GM18868 (cell line): Measurements from ENCODE around the gene CTAG2.
"Not testable (repeated sequence)": the region's sequence is repeated elsewhere in the genome, so short reads cannot be mapped to it uniquely, and the experiment has no call there.

Source experiments
- ATAC-seq: cut with Tn5 transposase; IDR thresholded peaks from one replicate; pipeline ENCODE4 v1.9.1; 2021; ENCODE audit warnings: mild to moderate bottlenecking, moderate library complexity; ENCODE audit not compliant: unreplicated experiment

The CTAG2 gene

DNA sequence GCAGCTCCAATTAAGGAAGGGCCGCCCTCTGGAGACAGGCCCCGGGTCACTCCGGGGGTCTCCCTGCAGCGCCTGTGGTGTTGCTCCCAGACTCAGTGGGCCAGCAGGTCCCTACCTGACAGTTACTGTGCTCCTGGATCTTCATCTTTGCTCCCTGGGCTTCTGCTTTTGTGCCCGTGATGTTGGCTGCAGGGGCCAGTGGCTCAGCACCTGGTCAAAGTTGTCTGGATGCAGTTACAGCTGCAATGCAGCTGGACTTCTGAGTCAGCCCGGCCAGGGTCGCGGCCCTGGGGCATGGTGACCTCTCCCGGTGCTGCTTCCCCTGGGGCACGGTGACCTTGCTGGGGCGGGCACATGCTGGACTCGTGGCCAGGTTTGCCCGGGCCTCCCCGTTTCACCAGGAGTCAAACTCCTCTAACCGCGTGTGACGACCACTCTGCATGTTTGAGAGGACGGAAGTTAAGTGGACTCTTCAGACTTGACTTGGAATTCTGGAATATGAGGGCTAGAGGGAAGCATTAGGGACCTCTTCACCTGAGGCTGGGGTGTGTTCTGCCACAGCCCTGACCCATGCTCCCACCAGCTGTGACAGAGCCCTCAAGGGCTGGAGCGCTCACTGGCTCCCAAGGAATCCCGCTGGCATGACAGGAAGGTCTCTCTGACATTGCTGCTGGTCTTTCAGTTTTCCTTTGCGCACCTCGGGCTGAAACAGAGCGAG is 3.7 kb downstream of the CTAG2 start:
- no peak for ATAC-seq

- no peak for ATAC-seq
These were observed 4.4 kb downstream of the CTAG2 start for GRCh38 chrX:154648931-154649330.

DNA sequence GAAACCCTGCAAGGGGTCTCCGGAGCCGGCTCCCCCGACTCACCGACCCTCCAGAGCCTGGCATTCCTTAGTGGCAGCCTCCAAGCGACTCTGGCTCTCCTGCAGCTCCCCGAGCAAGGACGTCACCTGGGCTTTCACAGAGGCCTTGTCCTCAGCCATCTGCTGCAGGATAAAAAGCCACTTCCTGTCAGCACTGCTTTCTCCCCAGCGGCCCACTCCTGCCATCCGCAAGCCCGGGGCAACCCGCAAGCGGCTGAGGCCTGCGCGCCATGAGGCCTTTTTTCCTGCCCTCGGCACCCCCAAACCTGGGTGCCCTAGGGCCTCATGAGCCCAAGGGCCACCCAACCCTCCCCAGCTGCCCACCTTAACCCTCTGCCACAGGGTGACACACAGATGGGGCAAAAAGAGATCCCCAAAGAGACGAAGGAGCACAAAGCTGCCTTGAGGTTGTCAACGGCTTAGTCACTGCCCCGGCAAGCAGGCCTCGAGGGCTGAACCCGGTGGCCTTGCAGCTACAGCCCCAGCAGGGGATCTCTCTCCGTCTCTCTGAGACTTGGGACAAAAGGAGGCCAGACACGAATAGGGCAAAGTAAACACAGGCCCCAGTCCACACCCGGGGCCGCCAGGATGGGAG is 7.5 kb downstream of the CTAG2 start:
- not testable (repeated sequence) for ATAC-seq

GRCh38 chrX:154643708-154644107 is 9.7 kb downstream of the CTAG2 start:
- not testable (repeated sequence) for ATAC-seq

GRCh38 chrX:154641740-154642139 is 11.6 kb downstream of the CTAG2 start:
- ATAC-seq, result not testable (repeated sequence)

DNA sequence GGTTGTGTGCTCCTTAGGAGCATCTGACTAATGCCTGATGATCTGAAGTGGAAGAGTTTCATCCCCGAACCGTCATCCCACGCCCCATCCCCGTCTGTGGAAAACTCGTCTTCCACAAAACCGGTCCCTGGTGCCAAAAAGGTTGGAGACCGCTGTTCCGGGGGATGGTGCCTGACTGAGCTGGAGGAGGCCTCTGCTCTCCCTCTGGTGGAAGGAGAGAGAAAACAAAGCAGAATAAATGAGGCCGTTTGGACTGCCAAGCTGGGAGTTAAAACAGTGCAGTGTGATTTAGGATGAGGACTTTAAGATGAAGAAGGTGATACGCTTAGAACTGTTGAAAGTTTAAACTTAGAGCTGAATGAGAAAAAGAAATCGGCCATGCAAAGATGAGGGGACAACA is 19.7 kb downstream of the CTAG2 start:
- ATAC-seq, result not testable (repeated sequence)

DNA sequence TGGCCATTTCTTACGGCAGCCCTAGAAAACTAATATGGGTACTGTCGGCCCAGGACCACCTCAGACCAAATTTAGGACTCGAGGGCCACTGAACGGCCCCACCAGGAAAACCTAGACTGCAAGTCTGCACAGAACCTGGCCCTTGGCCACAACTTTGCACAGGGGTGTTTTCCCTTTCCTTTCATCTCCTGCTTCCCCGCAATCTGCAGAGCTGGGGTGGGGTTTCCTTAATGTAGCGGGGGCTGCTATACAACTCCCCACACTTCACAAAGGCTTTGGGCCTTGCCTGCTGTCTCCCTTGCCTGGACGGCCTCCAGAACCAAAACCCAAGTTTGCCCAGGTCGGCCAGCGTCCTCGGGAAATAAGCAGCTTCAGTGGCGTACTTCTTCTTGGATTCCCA is 22.4 kb downstream of the CTAG2 start:
- not testable (repeated sequence) for ATAC-seq

DNA sequence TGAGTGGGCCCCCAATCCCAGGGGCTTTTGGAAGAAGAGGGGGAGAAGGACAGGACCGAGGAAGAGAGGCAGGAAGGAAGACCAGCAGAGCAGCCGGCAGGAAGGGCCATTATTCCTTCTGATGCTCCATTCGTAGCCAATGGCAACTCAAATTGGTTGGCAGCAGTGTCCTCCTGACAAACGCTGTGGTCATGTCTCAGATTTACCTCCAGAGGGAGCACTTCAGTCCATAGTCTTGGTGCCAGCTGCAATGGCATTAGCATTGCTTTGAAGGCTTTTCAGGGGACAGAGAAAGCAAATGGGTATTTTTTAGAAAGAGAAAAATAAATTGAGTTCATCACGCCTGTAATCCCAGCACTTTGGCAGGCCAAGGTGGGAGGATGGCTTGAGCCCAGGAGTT is 24.4 kb downstream of the CTAG2 start:
- ATAC-seq, result not testable (repeated sequence)

DNA sequence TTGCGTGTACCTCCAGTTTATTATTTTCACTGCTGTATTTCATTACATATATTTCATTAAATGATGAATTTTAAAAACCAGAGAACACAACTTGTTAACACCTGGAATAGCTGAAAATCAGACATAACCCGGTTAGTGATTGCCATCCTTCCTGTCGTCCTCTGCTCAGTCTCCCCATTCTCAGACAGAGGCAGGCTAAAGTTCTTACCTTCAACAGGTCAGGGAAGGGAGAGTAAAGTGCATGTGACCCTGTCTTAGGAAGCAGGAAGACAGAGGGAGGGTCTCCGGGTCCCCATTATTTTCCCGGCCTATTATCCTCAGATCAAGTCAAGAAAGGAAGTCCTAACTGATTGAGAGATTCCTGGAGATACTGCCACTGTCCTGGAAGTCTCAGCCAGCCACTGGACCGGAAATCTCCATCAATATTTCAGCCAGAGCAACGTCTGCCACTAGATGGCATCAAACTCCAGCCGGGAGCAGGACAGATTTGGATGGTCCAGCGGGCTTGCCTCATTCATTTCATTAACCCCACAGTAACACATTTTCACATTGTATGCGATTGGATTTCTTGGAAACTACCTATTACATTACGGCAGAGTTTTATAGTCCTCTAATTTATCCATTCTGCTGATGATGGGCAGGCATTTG is 32.5 kb downstream of the CTAG2 start:
- not testable (repeated sequence) for ATAC-seq

GRCh38 chrX:154619182-154619581 is 34.2 kb downstream of the CTAG2 start, which contains the start of gene CTAG1B:
Gene CTAG1B, minus strand, starts transcription at chrX:154619282. Its CDS starts 64 bp downstream, at chrX:154619218.
- not testable (repeated sequence) for ATAC-seq

- not testable (repeated sequence) for ATAC-seq
These were observed 39.8 kb downstream of the CTAG2 start for GRCh38 chrX:154613586-154613985.

GRCh38 chrX:154611146-154611545 is 42.2 kb downstream of the CTAG2 start:
- ATAC-seq, result not testable (repeated sequence)

- ATAC-seq, result not testable (repeated sequence)
These were observed 44.6 kb downstream of the CTAG2 start for GRCh38 chrX:154608823-154609222.

GRCh38 chrX:154607976-154608375 is 45.4 kb downstream of the CTAG2 start:
- ATAC-seq, result not testable (repeated sequence)

- no peak for ATAC-seq
These were observed 46.0 kb downstream of the CTAG2 start for GRCh38 chrX:154607370-154607769.

GRCh38 chrX:154605566-154605965 is 47.8 kb downstream of the CTAG2 start:
- ATAC-seq, result no peak

- no peak for ATAC-seq
These were observed 49.6 kb downstream of the CTAG2 start for GRCh38 chrX:154603438-154604430.

DNA sequence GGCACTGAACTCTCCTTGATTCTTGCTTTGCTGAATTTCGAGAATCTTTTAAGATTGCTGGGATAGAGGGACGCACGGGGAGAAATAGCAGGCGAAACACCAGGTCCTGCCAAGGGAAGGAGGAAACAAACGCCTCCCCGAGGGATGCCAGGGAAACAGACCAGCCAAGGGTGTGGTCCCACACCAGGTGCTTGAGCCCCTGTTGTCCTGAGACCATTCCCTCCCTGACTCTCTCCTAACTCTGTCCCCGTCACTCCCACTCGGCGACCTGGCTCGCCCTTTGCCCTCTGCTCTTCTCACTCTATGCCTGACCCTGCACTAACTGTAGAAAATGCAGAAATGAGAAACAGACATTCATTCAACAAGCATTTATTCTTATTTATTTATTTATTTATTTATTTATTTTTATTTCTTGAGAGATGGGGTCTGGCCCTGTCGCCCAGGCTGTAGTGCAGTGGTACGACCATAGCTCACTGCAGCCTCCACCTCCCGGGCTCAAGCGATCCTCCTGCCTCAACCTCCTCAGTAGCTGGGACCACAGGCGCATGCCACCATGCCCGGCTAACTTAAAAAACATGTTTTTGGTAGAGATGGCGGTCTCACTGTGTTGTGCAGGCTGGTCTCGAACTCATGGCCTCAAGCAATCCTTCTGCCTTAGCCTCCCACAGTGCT is 50.5 kb downstream of the CTAG2 start:
- no peak for ATAC-seq

- no peak for ATAC-seq
These were observed 51.2 kb downstream of the CTAG2 start for GRCh38 chrX:154602226-154602625.
